Gastroesophageal sphincter (tissue), 4 donors: ENCODE data around the gene CDH4. TPM values are rescaled to one million over a fixed set of nuclear protein-coding genes. Genes with fewer than 3 reads are reported as not detected.

Source experiments
- ATAC-seq: fragments of 150-250 bp; one replicate; pipeline ENCODE4 v1.9.1; 2016; ENCODE audit warnings: mild to moderate bottlenecking, moderate library complexity
- H3K27ac ChIP-seq, 4 donors: fragments of 200-600 bp; sonication (generic) in 3 of 4; 1 replicate in 3 of 4; 2 replicates in 1 of 4; pipeline ENCODE4 v1.5.1; 2016 to 2019
- H3K27me3 ChIP-seq: fragments of 200-600 bp; sonication (generic); one replicate; pipeline ENCODE4 v1.5.1; 2019
- H3K36me3 ChIP-seq, 2 donors: fragments of 200-600 bp; sonication (generic); one replicate each; pipeline ENCODE4 v1.5.1; 2019; ENCODE audit warnings: control low read depth in 1 of 2
- H3K4me1 ChIP-seq, 3 donors: fragments of 200-600 bp; sonication (generic); 1 replicate in 2 of 3; 2 replicates in 1 of 3; pipeline ENCODE4 v1.5.1; 2016 to 2019; ENCODE audit warnings: control low read depth in 2 of 3
- H3K4me3 ChIP-seq, 2 donors: fragments of 200-600 bp; sonication (generic); one replicate each; pipeline ENCODE4 v1.5.1; 2019; ENCODE audit warnings: mild to moderate bottlenecking in 1 of 2, moderate library complexity in 1 of 2
- H3K9me3 ChIP-seq, 3 donors: fragments of 200-600 bp; sonication (generic); one replicate each; pipeline ENCODE4 v1.5.1; 2017 to 2019; ENCODE audit warnings: control low read depth in 2 of 3
- EP300 ChIP-seq: sonication (generic); formaldehyde crosslinking; IDR thresholded peaks from one replicate; pipeline ENCODE4 v1.6.1; 2017; ENCODE audit warnings: antibody characterized with exemption, mild to moderate bottlenecking
- POLR2A ChIP-seq, 2 donors: fragments of 450-650 bp; IDR thresholded peaks; one replicate each; pipeline ENCODE4 v1.6.1; 2017; ENCODE audit warnings: antibody characterized with exemption in 2 of 2, mild to moderate bottlenecking in 2 of 2, moderate library complexity in 1 of 2
- POLR2AphosphoS5 ChIP-seq: sonication (generic); formaldehyde crosslinking; IDR thresholded peaks from one replicate; pipeline ENCODE4 v1.6.1; 2017; ENCODE audit warnings: antibody characterized with exemption
- WGBS, 2 donors: methylation state at CpG; one replicate each; pipeline ENCODE4 v1.1.5; 2018; ENCODE audit warnings: low coverage in 1 of 2; 5-methylcytosine and 5-hydroxymethylcytosine counted together
- total RNA-seq, 4 donors: library from RNA; depleted of rRNA; stranded (reverse); fragments of >200 nt; gene quantifications; one replicate each; pipeline ENCODE4 v1.1.0, GENCODE V29; 2016
- TF ChIP-seq, protein P1 (sequence below), 4 experiments: fragments of 200-600 bp in 2 of 4; fragments of 450-650 bp in 2 of 4; sonication (generic) in 1 of 4; IDR thresholded peaks; one replicate each; pipeline ENCODE4 v1.5.1; 2017 to 2019; ENCODE audit warnings: antibody characterized with exemption in 4 of 4, mild to moderate bottlenecking in 2 of 4, moderate library complexity in 2 of 4

Gene CDH4
- total RNA-seq, 4 donors from 2014 or later = under 0.01 to 1.5 (median 0.42) TPM; not detected in 1

DNA sequence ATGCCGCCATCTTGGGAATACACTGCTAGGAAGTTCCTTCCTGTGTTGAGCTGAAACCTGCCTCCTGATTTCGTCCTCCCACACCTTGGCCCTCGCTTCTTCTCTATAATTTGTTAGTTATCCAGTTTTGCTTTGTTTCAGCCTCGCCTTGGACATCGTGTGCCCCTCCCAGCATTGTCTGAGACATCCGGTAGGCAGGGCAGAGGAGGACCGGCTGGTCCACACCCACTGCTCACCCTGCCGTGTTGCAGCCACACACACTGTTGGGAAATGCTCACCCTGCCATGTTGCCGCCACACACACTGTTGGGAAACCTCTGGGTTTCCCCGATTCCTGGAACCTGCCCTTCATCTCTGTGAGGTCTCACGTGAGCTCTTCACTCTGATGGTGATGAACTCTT lies 105.1 kb downstream of the CDH4 start:
- H3K4me1 ChIP-seq = no peaks in the 10 kb centered on the region
- no peak for ATAC-seq
- no peak overlapping the region for H3K27ac ChIP-seq
- peaks cover 74% of the 10 kb centered on the region for H3K27me3 ChIP-seq
- TF ChIP-seq EP300 (no peak), POLR2AphosphoS5 (no peak), POLR2A (IDR thresholded peaks at IDR 0.05) (no peak)
- TF ChIP-seq, protein P1, sequence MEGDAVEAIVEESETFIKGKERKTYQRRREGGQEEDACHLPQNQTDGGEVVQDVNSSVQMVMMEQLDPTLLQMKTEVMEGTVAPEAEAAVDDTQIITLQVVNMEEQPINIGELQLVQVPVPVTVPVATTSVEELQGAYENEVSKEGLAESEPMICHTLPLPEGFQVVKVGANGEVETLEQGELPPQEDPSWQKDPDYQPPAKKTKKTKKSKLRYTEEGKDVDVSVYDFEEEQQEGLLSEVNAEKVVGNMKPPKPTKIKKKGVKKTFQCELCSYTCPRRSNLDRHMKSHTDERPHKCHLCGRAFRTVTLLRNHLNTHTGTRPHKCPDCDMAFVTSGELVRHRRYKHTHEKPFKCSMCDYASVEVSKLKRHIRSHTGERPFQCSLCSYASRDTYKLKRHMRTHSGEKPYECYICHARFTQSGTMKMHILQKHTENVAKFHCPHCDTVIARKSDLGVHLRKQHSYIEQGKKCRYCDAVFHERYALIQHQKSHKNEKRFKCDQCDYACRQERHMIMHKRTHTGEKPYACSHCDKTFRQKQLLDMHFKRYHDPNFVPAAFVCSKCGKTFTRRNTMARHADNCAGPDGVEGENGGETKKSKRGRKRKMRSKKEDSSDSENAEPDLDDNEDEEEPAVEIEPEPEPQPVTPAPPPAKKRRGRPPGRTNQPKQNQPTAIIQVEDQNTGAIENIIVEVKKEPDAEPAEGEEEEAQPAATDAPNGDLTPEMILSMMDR (IDR thresholded peaks at IDR 0.05) = no peak
- H3K36me3 ChIP-seq = no peaks in the 10 kb centered on the region
- H3K4me3 ChIP-seq = no peak overlapping the region
- 85 to 88% methylated on average over 4 to 10 of the region's 11 CpGs for WGBS, 2 donors
- no peaks in the 10 kb centered on the region for H3K9me3 ChIP-seq

DNA sequence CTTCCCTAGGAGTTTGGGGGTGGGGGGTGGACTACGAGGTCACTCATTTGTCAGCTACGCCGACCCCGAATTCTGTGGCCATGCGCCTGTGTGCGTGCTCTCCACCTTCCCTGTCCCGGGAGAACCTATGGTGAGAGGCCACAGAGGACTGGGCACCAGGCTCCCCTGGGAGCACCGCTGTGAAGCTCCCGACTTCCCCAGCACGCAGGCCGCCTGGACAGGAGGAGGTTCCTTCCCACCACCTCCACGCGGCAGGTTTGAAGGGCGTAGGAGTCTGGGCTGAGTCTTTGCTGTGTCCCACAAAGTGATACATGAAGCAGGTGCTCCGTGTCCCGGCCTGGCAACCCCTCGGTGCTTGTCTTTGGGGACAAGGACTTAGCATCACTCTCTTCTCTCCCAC lies 107.2 kb downstream of the CDH4 start:
- H3K36me3 ChIP-seq = no peaks in the 10 kb centered on the region
- no peak overlapping the region for H3K4me3 ChIP-seq
- no peaks in the 10 kb centered on the region for H3K9me3 ChIP-seq
- TF ChIP-seq, protein P1 (IDR thresholded peaks at IDR 0.05) = no peak
- no peak for TF ChIP-seq POLR2AphosphoS5
- TF ChIP-seq EP300 = no peak
- no peak for TF ChIP-seq POLR2A (IDR thresholded peaks at IDR 0.05)
- no CpG with 5 or more reads among the region's 17 CpGs for WGBS, 2 donors
- no peak for ATAC-seq
- peaks cover 57% of the 10 kb centered on the region for H3K27me3 ChIP-seq
- H3K4me1 ChIP-seq = no peaks in the 10 kb centered on the region
- H3K27ac ChIP-seq = no peak overlapping the region

DNA sequence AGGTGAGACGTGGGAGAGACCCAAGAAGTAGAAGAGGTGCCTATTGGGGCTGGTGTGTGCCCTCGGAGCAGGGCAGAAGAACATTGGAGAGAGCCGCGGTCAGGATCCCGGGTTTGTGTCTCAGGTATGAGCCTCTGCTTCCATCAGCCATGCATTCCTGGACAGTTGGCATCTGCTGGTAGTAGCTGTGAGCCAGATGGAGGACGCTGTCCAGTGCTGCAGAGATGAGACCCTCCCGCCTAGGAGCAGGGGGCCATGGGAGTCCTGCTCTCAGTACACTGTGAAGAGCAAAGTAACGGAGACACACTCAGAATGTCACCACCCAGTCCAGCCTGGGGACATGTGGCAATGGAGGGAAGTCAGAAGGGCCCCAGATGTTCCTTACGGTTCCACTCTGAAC lies 108.2 kb downstream of the CDH4 start:
- no peak for ATAC-seq
- H3K36me3 ChIP-seq = no peaks in the 10 kb centered on the region
- no peak overlapping the region for H3K27ac ChIP-seq
- TF ChIP-seq, protein P1 (IDR thresholded peaks at IDR 0.05) = no peak
- TF ChIP-seq POLR2AphosphoS5 (no peak), EP300 (no peak)
- no peaks in the 10 kb centered on the region for H3K4me1 ChIP-seq
- WGBS, 2 donors = 79 to 83% methylated on average over 3 to 6 of the region's 9 CpGs
- H3K9me3 ChIP-seq = no peaks in the 10 kb centered on the region
- peaks cover 46% of the 10 kb centered on the region for H3K27me3 ChIP-seq
- no peak overlapping the region for H3K4me3 ChIP-seq

DNA sequence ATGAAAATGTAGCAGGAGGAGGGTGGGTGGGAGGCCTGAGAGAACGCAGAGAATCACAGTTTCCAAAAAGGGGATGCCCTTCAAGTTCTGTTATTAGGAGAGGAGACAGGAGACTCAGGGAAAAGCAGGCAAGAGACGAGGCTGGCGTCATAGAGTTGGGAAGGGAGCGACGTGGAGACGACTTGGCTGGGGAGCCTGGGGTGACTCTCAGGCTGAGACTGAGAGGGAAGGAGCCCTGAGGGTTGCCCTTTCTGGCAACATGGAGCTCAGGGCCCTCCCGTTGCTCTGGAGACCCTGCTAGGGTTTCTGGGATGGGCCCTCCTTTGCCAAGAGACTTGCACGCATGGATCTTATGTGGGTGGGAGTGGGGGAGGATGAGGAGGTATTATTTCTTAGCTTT lies 108.9 kb downstream of the CDH4 start:
- no peaks in the 10 kb centered on the region for H3K36me3 ChIP-seq
- H3K27me3 ChIP-seq = peaks cover 41% of the 10 kb centered on the region
- no peak overlapping the region for H3K4me3 ChIP-seq
- WGBS, 2 donors = 54 to 60% methylated on average over 3 to 8 of the region's 8 CpGs
- no peak overlapping the region for H3K27ac ChIP-seq
- no peak for ATAC-seq
- no peaks in the 10 kb centered on the region for H3K9me3 ChIP-seq
- no peaks in the 10 kb centered on the region for H3K4me1 ChIP-seq
- no peak for TF ChIP-seq POLR2AphosphoS5
- TF ChIP-seq EP300 = no peak
- TF ChIP-seq POLR2A (IDR thresholded peaks at IDR 0.05) = no peak
- TF ChIP-seq, protein P1 (IDR thresholded peaks at IDR 0.05) = no peak

DNA sequence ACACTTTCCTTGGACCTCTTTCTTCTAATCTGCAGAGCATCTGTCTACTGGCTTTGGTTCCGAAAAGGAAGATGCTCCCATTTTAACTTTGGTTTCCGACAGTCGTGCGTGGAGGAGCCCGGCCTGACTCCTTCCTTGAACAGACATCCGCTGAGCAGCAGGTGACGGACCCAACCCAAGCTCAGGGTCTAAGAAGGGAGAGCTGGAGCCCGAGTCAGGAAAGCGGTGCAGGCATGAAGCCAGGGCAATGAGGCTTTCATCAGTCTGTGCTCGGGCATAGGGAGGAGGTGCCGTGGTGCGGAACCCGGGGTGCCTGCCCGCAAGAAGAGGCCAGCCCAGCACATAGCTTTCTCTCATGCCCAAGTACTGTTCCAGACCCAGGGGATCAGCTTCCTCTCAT lies 109.4 kb downstream of the CDH4 start:
- ATAC-seq = no peak
- 92 to 95% methylated on average over 4 to 6 of the region's 14 CpGs for WGBS, 2 donors
- Histone ChIP-seq H3K4me3 (no peak overlapping the region), H3K4me1 (no peaks in the 10 kb centered on the region), H3K36me3 (no peaks in the 10 kb centered on the region), H3K27me3 (peaks cover 43% of the 10 kb centered on the region), H3K27ac (no peak overlapping the region), H3K9me3 (no peaks in the 10 kb centered on the region)
- TF ChIP-seq, protein P1 (IDR thresholded peaks at IDR 0.05) = no peak
- no peak for TF ChIP-seq POLR2A (IDR thresholded peaks at IDR 0.05)
- no peak for TF ChIP-seq EP300
- TF ChIP-seq POLR2AphosphoS5 = no peak
